ENCODE data around the gene TBC1D14. TPM values are rescaled to one million over a fixed set of nuclear protein-coding genes. Genes with fewer than 3 reads are reported as not detected.

The TBC1D14 gene
- total RNA-seq, 1 donor from 2014 or later = 61.8 TPM

- Mint-ChIP-seq H3K36me3 (ENCODE audit: insufficient read depth) (peaks cover 18% of the 10 kb centered on the region), H3K27me3 (no peaks in the 10 kb centered on the region), H3K27ac (no peak overlapping the region), H3K9me3 (ENCODE audit: low read depth) (no peaks in the 10 kb centered on the region), H3K4me1 (ENCODE audit: low read depth) (peaks cover 23% of the 10 kb centered on the region), H3K4me3 (ENCODE audit: low read depth) (no peak overlapping the region)
- DNase-seq (ENCODE audit: low spot score, unreplicated experiment) = no peak
- TF ChIP-seq, protein P1, sequence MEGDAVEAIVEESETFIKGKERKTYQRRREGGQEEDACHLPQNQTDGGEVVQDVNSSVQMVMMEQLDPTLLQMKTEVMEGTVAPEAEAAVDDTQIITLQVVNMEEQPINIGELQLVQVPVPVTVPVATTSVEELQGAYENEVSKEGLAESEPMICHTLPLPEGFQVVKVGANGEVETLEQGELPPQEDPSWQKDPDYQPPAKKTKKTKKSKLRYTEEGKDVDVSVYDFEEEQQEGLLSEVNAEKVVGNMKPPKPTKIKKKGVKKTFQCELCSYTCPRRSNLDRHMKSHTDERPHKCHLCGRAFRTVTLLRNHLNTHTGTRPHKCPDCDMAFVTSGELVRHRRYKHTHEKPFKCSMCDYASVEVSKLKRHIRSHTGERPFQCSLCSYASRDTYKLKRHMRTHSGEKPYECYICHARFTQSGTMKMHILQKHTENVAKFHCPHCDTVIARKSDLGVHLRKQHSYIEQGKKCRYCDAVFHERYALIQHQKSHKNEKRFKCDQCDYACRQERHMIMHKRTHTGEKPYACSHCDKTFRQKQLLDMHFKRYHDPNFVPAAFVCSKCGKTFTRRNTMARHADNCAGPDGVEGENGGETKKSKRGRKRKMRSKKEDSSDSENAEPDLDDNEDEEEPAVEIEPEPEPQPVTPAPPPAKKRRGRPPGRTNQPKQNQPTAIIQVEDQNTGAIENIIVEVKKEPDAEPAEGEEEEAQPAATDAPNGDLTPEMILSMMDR (IDR thresholded peaks at IDR 0.05; ENCODE audit: unreplicated experiment) = no peak
Observed at GRCh38 chr4:6929812-6930464, 20.3 kb downstream of the TBC1D14 start.

DNA sequence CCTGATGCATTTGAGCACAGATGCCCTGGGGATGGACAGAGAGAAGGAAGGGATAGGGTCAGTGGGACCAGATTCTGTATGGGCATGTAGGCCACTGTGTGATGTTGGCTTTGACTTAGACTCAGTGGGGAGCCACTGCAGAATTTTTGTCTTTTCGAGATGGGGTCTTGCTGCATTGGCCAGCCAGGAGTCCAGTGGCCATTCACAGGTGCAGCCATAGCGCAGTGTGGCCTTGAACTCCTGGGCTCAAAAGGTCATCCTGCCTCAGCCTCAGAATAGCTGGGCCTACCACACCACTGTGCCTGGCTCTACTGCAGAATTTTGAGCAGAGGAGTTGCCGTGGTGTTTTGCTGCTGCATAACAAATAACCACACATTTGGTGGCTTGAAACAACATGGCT lies 22.8 kb downstream of the TBC1D14 start:
- Mint-ChIP-seq H3K9me3 (ENCODE audit: low read depth) (no peaks in the 10 kb centered on the region), H3K36me3 (ENCODE audit: insufficient read depth) (peaks cover 18% of the 10 kb centered on the region), H3K4me3 (ENCODE audit: low read depth) (no peak overlapping the region), H3K4me1 (ENCODE audit: low read depth) (peaks cover 20% of the 10 kb centered on the region), H3K27ac (no peak overlapping the region), H3K27me3 (no peaks in the 10 kb centered on the region)
- no peak for DNase-seq (ENCODE audit: low spot score, unreplicated experiment)
- TF ChIP-seq, protein P1 (IDR thresholded peaks at IDR 0.05; ENCODE audit: unreplicated experiment) = no peak

DNA sequence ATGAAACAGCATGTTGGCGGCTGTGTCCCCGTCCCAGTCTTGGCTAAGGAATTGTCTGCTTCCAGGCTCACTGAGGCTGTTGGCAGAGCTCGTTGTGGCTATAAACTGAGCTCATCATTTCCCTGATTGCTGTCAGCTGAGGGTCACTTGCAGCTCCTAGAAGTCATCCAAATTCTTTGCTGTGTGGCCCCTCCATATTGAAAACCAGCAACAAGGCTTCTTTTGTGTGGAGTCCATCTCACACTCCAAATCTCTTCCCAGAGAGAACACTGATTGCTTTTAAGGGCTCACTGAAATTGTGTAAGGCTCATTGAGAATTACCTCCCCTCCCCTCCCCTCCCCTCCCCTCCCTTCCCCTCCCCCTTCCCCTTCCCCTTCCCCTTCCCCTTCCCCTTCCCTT lies 23.3 kb downstream of the TBC1D14 start:
- H3K36me3 Mint-ChIP-seq (ENCODE audit: insufficient read depth) = peaks cover 18% of the 10 kb centered on the region
- no peak overlapping the region for H3K4me3 Mint-ChIP-seq (ENCODE audit: low read depth)
- TF ChIP-seq, protein P1 (IDR thresholded peaks at IDR 0.05; ENCODE audit: unreplicated experiment) = no peak
- DNase-seq (ENCODE audit: low spot score, unreplicated experiment) = no peak
- no peaks in the 10 kb centered on the region for H3K9me3 Mint-ChIP-seq (ENCODE audit: low read depth)
- H3K4me1 Mint-ChIP-seq (ENCODE audit: low read depth) = peaks cover 23% of the 10 kb centered on the region
- no peaks in the 10 kb centered on the region for H3K27me3 Mint-ChIP-seq
- no peak overlapping the region for H3K27ac Mint-ChIP-seq

DNA sequence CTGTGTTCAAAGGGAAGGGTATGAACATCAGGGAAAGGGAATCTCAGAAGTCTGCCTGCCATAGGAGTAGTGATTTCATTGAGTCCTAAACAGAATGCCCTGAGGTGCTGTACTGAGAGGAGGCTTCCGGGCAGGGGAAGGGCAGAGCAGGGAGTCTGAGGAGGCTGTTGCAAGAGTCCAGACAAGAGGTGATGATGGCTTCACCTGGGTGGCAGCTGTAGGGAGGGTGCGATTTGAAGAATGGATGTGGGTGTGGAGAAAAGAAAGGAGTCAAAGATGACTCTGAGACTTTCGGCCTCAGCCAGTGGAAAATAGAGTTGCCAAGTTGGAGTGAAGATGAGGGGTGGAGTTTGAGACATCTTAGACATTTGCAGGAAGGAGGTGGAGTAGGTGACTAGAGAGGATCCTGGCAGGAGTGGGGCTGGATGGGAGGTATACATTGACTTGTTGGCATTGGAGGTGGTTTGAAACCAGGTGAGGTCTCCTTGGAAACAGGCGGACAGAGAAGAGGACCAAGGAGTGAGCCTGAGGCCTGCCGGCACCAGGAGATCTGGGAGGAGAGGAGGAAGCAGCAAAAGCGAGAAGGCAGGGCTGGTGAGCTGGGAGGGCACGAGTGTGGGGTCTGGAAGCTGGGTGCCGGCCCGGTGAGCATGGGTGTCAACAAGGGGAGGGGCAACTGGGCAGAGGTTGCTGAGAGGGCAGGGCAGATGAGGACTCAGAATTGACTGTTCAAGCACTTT lies 24.2 kb downstream of the TBC1D14 start:
- Mint-ChIP-seq H3K9me3 (ENCODE audit: low read depth) (no peaks in the 10 kb centered on the region), H3K4me3 (ENCODE audit: low read depth) (no peak overlapping the region), H3K27me3 (no peaks in the 10 kb centered on the region), H3K27ac (peak overlapping the region; percentile 46), H3K36me3 (ENCODE audit: insufficient read depth) (peaks cover 18% of the 10 kb centered on the region), H3K4me1 (ENCODE audit: low read depth) (peaks cover 23% of the 10 kb centered on the region)
- TF ChIP-seq, protein P1 (IDR thresholded peaks at IDR 0.05; ENCODE audit: unreplicated experiment) = no peak
- DNase-seq (ENCODE audit: low spot score, unreplicated experiment) = no peak

DNA sequence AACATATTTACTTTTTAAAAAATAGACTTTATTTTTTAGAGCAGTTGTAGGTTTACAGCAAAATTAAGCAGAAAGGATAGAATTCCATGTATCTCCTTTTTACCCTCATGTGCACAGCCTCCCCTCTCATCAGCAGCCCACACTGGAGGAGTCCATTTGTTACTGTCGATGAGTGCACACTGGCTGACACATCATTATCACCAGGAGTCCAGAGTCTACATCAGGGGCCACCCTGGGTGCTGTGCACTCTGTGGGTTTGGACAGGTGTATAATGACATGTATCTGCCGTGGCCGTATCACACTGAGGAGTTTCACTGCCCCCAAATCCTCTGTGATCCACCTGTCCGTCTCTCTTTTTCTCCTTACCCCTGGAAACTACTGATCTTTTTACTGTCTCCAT lies 26.3 kb downstream of the TBC1D14 start:
- Mint-ChIP-seq H3K36me3 (ENCODE audit: insufficient read depth) (peaks cover 18% of the 10 kb centered on the region), H3K4me3 (ENCODE audit: low read depth) (no peak overlapping the region), H3K27ac (no peak overlapping the region), H3K4me1 (ENCODE audit: low read depth) (peaks cover 18% of the 10 kb centered on the region), H3K27me3 (no peaks in the 10 kb centered on the region), H3K9me3 (ENCODE audit: low read depth) (no peaks in the 10 kb centered on the region)
- no peak for DNase-seq (ENCODE audit: low spot score, unreplicated experiment)
- TF ChIP-seq, protein P1 (IDR thresholded peaks at IDR 0.05; ENCODE audit: unreplicated experiment) = no peak

All from progenitor cell of endocrine pancreas (in vitro differentiated cells).